ENCODE data around the gene ATP5MC2.

DNA sequence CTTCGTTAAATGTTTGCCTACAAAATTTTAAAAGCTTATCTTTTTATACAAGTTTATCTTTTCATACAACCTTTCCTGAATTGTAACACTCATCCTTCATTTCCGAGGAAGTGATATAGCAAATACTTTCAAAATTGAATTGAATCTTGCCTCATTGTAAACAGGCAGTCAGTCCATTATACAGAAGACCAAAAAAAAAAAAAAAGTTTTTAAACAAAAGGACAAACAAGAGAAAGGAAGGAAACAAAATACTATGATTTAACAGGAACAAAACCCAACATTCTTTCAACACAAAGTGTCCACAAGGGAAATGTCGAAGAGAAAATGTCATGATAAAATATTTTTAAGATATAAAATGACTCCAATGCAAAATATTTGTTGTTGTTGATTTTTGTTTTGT, 58.2 kb downstream of the ATP5MC2 start:
- TF ChIP-seq, protein P1, sequence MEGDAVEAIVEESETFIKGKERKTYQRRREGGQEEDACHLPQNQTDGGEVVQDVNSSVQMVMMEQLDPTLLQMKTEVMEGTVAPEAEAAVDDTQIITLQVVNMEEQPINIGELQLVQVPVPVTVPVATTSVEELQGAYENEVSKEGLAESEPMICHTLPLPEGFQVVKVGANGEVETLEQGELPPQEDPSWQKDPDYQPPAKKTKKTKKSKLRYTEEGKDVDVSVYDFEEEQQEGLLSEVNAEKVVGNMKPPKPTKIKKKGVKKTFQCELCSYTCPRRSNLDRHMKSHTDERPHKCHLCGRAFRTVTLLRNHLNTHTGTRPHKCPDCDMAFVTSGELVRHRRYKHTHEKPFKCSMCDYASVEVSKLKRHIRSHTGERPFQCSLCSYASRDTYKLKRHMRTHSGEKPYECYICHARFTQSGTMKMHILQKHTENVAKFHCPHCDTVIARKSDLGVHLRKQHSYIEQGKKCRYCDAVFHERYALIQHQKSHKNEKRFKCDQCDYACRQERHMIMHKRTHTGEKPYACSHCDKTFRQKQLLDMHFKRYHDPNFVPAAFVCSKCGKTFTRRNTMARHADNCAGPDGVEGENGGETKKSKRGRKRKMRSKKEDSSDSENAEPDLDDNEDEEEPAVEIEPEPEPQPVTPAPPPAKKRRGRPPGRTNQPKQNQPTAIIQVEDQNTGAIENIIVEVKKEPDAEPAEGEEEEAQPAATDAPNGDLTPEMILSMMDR (IDR thresholded peaks at IDR 0.05 in 4 of 5, conservative IDR thresholded peaks at IDR 0.05 in 1 of 5): no peak
- no peak for TF ChIP-seq POLR2A (IDR thresholded peaks at IDR 0.05)

Measured in gastrocnemius medialis (tissue), 4 donors.